Muscle of arm (tissue), 14 donors: ENCODE measurements around the gene TTBK2. TPM values are rescaled to one million over a fixed set of nuclear protein-coding genes. Genes with fewer than 3 reads are reported as not detected.
"Not testable (repeated sequence)": the region's sequence is repeated elsewhere in the genome, so short reads cannot be mapped to it uniquely, and the experiment has no call there.

ENCODE experiments used
- DNase-seq: peaks from one replicate; pipeline ENCODE4 v3.0.0-alpha.2; 2013
- long read RNA-seq, 11 donors: transcript quantifications; one replicate each; lab custom pipeline, GENCODE V29; 2026
- polyA plus RNA-seq, 12 donors: library from polyadenylated mRNA; unstranded; fragments of 120-200 nt; gene quantifications; one replicate each; pipeline ENCODE4 v1.2.1, GENCODE V29; 2013; ENCODE audit not compliant: insufficient read length in 12 of 12

The TTBK2 gene
- polyA plus RNA-seq, result 10 to 100 TPM in 10 of 12 donors, 1 to 10 TPM in 1, not detected in 1; 7.9 to 15.3 (median 11.2) TPM
- long read RNA-seq, donor 1, result 0 reads
- long read RNA-seq, donor 2, full-length matches to known transcripts, result 1 of 1 reads
- long read RNA-seq, donor 2, partial matches to known transcripts, result 0 of 1 reads
- long read RNA-seq, donor 2, other reads (novel, unspliced or antisense), result 0 of 1 reads
- long read RNA-seq, donor 3, result 0 reads
- long read RNA-seq, donor 4, partial matches to known transcripts, result 0 of 1 reads
- long read RNA-seq, donor 4, other reads (novel, unspliced or antisense), result 0 of 1 reads
- long read RNA-seq, donor 5, partial matches to known transcripts, result 0 of 1 reads
- long read RNA-seq, donor 5, other reads (novel, unspliced or antisense), result 0 of 1 reads
- long read RNA-seq, donor 6, result 0 reads
- long read RNA-seq, donor 7, result 0 reads
- long read RNA-seq, donor 8, result 0 reads
- long read RNA-seq, donor 9, result 0 reads
- long read RNA-seq, donor 10, result 0 reads
- long read RNA-seq, donor 11, result 0 reads

DNA sequence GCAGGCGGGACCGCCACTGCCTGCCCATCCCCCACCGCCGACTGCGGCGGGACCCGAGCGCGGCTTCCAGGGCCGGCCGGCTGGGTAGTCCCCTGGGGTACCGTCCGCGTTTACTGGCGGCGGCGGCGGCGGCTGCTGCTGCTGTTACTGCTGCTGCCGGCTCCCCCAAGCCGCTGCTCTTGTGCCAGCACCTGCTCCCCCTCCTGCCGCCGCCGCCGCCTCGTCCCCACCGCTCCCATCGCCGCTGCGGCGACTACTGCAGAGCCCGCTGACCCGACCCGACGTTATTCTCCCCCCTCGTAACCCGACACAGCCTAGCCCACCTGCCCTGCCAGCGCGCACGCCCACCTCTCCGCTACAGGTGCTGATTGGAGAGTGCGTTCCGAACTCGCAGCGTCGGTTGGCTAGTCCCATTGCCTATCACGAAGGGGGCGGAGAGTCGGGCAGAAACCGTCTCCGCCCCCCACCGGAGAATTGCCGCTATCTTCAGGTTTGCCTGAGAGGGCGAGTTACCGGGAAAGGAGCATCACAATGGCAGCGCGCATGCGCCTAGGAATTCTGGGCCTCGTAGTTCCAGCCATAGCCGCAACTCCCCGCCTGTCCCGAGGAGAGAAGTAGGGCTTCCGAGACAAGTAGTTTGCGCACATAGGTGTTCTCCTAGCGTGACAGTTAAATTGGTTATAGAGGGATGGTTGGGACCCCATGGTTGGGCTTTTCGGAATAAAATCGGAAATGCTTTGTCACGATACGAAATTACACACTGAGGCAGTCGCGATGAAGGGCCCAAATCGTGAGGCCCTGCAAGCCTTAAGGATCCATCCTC lies at the start of gene TTBK2:
TSS of gene TTBK2 (minus strand) at position 260 of the 823 bp plus-strand sequence. CDS start 42,161 bp downstream, outside the sequence.
- peak; percentile 99 for DNase-seq

DNA sequence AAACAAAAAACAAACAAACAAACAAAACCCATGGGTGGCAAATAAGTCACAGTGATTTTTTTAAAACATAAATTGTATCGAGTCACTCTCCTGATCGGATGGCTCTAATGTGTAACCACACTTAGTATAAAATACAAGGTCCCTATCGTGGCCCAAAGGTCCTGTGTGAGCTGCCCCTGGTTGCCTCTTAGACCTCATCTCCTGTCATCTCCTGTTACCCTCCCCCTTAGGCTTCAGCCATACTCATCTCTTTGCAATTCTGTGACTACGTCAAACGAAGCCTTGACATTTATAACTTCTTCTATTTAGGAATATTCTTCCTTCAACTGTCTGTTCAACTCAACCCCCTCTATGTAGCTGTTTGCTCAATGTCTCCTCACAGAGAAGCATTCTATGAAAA lies 43.9 kb upstream of the TTBK2 start:
- DNase-seq, result no peak

- DNase-seq, result no peak
These were observed 34.9 kb upstream of the TTBK2 start for GRCh38 chr15:42955518-42955917.

- DNase-seq, result no peak
These were observed 33.7 kb upstream of the TTBK2 start for GRCh38 chr15:42954291-42954690.

GRCh38 chr15:42948898-42949297 lies 28.3 kb upstream of the TTBK2 start:
- DNase-seq, result not testable (repeated sequence)

GRCh38 chr15:42940527-42940926 lies 19.9 kb upstream of the TTBK2 start:
- no peak for DNase-seq

DNA sequence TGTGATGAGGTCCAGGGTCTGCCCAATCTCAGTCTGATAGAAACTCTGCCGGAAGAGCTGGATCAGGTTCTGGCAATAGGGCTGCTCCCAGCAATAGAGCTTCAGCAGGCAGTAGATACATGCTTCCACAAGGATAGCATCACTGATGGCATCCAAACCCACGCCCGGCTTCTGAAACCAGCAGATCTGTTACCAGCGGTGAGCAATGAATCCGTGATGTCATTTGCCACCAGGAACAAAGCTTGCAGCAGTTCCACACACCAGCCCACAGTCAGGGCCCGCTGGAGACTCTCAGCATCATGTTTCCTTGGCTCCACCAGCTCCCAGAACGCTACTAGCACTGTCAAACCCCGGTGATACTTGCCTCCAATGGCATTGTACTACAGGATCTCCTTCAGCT lies 19.3 kb upstream of the TTBK2 start:
- no peak for DNase-seq

DNA sequence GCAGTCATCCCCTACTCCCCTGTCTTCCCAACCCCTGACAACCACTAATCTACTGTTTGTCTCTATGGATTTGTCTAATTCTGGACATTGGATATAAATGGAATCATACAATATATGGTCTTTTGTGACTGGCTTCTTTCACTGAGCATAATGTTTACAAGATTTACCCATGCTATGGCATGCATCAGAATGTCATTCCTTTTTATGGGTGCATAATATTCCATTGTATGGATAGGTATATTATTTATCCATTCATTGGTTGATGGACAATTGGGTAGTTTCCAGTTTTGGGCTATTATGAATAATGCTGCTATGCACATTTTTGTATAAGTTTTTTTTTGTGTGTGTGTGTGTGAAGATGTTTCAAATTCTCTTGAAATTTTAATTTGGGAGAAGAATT lies 16.6 kb upstream of the TTBK2 start:
- DNase-seq, result no peak

- no peak for DNase-seq
These were observed 13.5 kb upstream of the TTBK2 start for GRCh38 chr15:42933886-42934667.

DNA sequence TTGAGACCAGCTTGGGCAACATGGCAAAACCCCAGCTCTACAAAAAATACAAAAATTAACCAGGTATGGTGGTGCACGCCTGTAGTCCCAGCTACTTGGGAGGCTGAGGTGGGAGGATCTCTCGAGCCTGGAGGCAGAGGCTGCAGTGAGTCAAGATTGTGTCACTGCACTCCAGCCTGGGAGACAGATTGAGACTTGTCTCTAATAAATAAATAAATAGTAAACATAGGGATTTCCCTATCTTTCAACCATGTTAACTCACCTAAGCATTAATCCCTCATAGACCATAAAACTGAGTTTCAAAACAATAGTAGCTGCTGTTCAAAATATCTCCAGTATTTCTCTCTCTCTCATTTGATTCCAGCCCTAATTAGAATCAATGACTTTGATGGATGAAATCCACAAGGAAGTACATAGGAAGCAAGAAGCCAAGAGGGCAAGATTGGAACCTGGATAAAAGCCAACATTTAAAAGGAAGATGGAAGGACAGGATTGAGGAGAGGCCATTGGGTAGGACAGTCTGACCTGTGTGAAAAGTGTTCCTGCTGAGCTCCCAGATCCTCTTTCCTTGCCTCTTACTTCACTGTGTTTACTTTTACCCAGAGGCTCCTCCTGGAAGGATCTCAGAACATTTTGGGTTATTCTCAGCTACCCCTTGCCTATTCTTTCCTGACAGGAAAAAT lies 12.4 kb upstream of the TTBK2 start:
- no peak for DNase-seq

- no peak for DNase-seq
These were observed 11.3 kb upstream of the TTBK2 start for GRCh38 chr15:42931702-42932486.

GRCh38 chr15:42929306-42929848 lies 8.8 kb upstream of the TTBK2 start:
- DNase-seq, result no peak

GRCh38 chr15:42921342-42921731 lies 759 bp upstream of the TTBK2 start:
- DNase-seq, result no peak

- peak; percentile 59 for DNase-seq
These were observed 619 bp downstream of the TTBK2 start for GRCh38 chr15:42919799-42920518.

DNA sequence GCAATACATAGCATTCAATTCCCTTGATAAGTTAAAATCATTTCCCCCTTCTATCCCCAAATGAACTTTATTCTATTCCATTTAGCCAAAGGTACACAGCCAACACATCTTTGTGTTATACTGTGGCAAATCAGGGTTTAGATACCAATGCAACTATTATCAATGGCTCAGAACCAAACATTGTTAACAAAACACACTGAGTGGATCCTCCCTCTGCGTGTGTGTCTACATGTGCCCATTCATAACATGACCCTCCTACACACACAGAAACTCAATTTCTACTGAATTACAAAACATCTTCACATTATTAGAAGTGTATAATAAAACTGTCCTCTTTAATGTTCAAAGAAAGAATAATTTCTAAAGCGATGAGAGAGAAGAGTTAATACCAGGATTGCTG lies 1.3 kb downstream of the TTBK2 start:
- DNase-seq, result no peak

GRCh38 chr15:42918047-42918446 lies 2.5 kb downstream of the TTBK2 start:
- no peak for DNase-seq

DNA sequence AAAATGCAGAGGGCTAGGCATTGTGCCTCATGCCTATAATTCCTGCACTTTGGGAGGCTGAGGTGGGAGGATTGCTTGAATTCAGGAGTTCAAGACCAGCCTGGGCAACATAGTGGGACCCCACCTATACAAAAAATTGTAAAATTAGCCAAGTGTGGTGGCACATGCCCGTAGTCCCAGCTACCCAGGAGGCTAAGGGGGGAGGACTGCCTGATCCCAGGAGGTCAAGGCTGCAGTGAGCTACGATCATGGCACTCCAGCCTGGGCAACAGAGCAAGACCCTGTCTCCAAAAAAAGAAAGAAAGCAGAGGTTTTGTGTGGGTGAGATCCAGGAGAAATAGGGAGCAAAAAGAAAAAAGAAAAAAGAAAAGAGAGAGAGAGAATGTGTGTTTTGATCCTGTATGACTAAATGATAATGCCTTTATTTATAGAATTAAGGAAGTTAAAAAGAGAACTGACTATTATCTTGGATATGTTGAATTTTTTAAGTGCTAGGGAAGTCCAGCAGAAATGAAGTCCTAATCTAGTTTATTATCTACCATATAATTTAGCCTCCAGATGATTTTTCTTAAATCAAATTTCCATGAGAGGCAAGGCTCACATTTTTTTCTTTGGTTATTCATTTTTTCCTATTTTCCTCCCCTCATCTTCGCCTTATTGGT lies 4.8 kb downstream of the TTBK2 start:
- no peak for DNase-seq

DNA sequence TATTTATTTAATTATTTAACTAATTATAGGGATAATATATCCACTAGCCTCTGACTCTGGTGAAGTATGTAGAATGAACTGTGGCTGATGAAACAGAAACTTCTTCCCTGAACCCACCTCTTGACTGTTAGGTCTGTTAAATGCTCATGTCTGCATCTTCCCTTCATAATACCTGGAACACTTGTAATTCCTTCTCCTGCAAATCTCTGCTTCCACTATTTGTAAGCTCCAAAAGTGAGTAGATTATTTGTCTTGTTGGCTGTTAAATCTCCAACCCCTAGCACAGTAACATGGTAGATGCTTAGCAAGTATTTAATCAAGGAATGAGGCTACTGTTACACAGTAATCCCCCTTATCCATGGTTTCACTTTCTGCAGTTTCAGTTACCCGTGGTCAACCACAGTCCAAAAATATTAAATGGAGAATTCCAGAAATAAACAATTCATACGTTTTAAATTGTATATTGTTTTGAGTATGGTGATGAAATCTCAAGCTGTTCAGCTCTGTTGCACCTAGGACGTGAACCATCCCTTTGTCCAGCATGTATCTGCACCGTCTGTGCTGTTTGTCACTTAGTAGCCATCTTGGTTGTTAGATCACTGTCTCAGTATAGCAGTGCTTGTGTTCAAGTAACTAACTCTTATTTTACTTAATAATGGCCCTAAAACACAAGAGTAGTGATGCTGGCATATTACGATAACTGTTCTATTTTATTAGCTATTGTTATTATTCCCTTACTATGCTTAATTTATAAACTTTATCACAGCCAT lies 5.7 kb downstream of the TTBK2 start:
- DNase-seq, result no peak
